A673 (cell line): ENCODE results near the gene HS3ST3B1.

ENCODE experiments used
- EZH2 ChIP-seq: fragments of 200-600 bp; sonication (generic); IDR thresholded peaks from 2 replicates; pipeline ENCODE4 v1.6.1; 2017; ENCODE audit warnings: borderline replicate concordance, low read depth, mild to moderate bottlenecking, mixed read lengths, antibody characterized with exemption, low read length; ENCODE audit not compliant: poor library complexity, severe bottlenecking
- TF ChIP-seq, protein P1 (sequence below): fragments of 300-800, 200-600 bp; sonication (generic); conservative IDR thresholded peaks from 2 replicates; pipeline ENCODE4 v1.5.1; 2017; ENCODE audit warnings: low read depth, mild to moderate bottlenecking, antibody characterized with exemption, low read length, moderate library complexity, mixed read lengths

DNA sequence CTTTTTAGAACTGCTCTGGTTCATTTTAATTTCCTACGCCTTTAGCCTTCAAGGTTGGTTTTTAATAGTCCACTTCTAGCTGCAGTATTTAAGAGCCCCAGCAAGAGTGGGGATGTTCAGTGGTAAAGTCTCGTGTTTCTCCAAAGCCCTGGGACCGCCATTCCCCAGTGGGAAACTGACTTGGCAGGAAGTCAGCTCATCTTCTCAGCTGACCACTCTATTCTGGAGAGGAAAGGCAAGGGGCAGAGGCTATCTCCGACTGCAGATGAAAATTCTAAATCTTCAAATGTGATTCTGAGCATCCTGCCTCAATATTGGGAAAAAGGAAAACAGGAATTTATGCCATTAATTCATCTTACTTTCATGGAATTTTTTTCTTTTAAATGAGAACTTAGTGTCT lies 35.5 kb downstream of the HS3ST3B1 start:
- TF ChIP-seq EZH2: no peak
- TF ChIP-seq, protein P1, sequence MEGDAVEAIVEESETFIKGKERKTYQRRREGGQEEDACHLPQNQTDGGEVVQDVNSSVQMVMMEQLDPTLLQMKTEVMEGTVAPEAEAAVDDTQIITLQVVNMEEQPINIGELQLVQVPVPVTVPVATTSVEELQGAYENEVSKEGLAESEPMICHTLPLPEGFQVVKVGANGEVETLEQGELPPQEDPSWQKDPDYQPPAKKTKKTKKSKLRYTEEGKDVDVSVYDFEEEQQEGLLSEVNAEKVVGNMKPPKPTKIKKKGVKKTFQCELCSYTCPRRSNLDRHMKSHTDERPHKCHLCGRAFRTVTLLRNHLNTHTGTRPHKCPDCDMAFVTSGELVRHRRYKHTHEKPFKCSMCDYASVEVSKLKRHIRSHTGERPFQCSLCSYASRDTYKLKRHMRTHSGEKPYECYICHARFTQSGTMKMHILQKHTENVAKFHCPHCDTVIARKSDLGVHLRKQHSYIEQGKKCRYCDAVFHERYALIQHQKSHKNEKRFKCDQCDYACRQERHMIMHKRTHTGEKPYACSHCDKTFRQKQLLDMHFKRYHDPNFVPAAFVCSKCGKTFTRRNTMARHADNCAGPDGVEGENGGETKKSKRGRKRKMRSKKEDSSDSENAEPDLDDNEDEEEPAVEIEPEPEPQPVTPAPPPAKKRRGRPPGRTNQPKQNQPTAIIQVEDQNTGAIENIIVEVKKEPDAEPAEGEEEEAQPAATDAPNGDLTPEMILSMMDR: no peak
